Fibroblast of lung (primary cell): Measurements from ENCODE around the gene SYNPR. TPM values are rescaled to one million over a fixed set of nuclear protein-coding genes. Genes with fewer than 3 reads are reported as not detected.

Source experiments
- DNase-seq, 2 donors: peaks; one replicate each; pipeline versions ENCODE4 v3.0.0 to v3.0.0-alpha.2; 2010; ENCODE audit warnings: low read depth in 2 of 2
- H2AFZ ChIP-seq: 2 replicates; pipeline ENCODE4 v1.5.1; 2012; ENCODE audit warnings: low read length, control low read depth, inconsistent platforms
- H3K27ac ChIP-seq: 2 replicates; pipeline ENCODE4 v1.5.1; 2011; ENCODE audit warnings: low read length, control low read depth; ENCODE audit not compliant: insufficient read depth
- H3K27me3 ChIP-seq: 2 replicates; pipeline ENCODE4 v1.5.1; 2011; ENCODE audit warnings: mild to moderate bottlenecking, low read length; ENCODE audit not compliant: control insufficient read depth, insufficient read depth
- H3K36me3 ChIP-seq: 2 replicates; pipeline ENCODE4 v1.5.1; 2011; ENCODE audit warnings: low read length; ENCODE audit not compliant: control insufficient read depth, insufficient read depth
- H3K4me1 ChIP-seq: 2 replicates; pipeline ENCODE4 v1.5.1; 2011; ENCODE audit warnings: low read length; ENCODE audit not compliant: control insufficient read depth, insufficient read depth; ENCODE audit errors: extremely low read depth
- H3K4me2 ChIP-seq: 2 replicates; pipeline ENCODE4 v1.5.1; 2011; ENCODE audit warnings: low read length, control low read depth; ENCODE audit not compliant: insufficient read depth; ENCODE audit errors: extremely low read depth
- H3K4me3 ChIP-seq, 4 experiments: fragments of 200-600 bp in 1 of 4; sonication (generic) in 1 of 4; replicated peaks in 1 of 4; 2 replicates each; pipeline ENCODE4 v1.5.1; 2011 to 2016; ENCODE audit warnings: low read length in 4 of 4, low read depth in 3 of 4, mild to moderate bottlenecking in 3 of 4, control low read depth in 2 of 4, inconsistent platforms in 1 of 4, mixed read lengths in 1 of 4; ENCODE audit not compliant: insufficient read depth in 1 of 4; ENCODE audit errors: control extremely low read depth in 1 of 4
- H3K79me2 ChIP-seq: 2 replicates; pipeline ENCODE4 v1.5.1; 2012; ENCODE audit warnings: mild to moderate bottlenecking, low read length, inconsistent platforms; ENCODE audit not compliant: control insufficient read depth, insufficient read depth
- H3K9ac ChIP-seq: 2 replicates; pipeline ENCODE4 v1.5.1; 2011; ENCODE audit warnings: mild to moderate bottlenecking, low read length, control low read depth; ENCODE audit not compliant: insufficient read depth
- H3K9me3 ChIP-seq: 2 replicates; pipeline ENCODE4 v1.5.1; 2012; ENCODE audit warnings: low read depth, low read length; ENCODE audit not compliant: control insufficient read depth, insufficient read depth
- H4K20me1 ChIP-seq: 2 replicates; pipeline ENCODE4 v1.5.1; 2011; ENCODE audit warnings: low read length; ENCODE audit not compliant: control insufficient read depth, insufficient read depth; ENCODE audit errors: extremely low read depth
- CTCF ChIP-seq, 2 donors: IDR thresholded peaks in 1 of 2; conservative IDR thresholded peaks in 1 of 2; 1 replicate in 1 of 2; 2 replicates in 1 of 2; pipeline ENCODE4 v1.5.1; 2011 to 2012; ENCODE audit warnings: low read length in 2 of 2, control low read depth in 1 of 2, inconsistent platforms in 1 of 2, low read depth in 1 of 2, mild to moderate bottlenecking in 1 of 2
- EZH2 ChIP-seq: IDR thresholded peaks from 2 replicates; pipeline ENCODE4 v1.5.1; 2012; ENCODE audit warnings: low read length, control low read depth, mild to moderate bottlenecking; ENCODE audit errors: missing control alignments
- polyA plus RNA-seq, 2 donors: library from polyadenylated mRNA; depleted of rRNA in 1 of 2; stranded (reverse) in 1 of 2; unstranded in 1 of 2; fragments of >200 nt; gene quantifications; 2 replicates each; pipeline ENCODE4 v1.2.1, GENCODE V29; 2011 to 2012; ENCODE audit warnings: missing spikeins in 1 of 2
- total RNA-seq: library from RNA; depleted of rRNA; stranded (reverse); fragments of >200 nt; gene quantifications from 2 replicates; pipeline ENCODE4 v1.2.1, GENCODE V29; 2014

SYNPR gene
- total and polyA plus RNA-seq, 2 donors (not counting 1 experiment from before 2014, with no cell fraction given), result not detected

- no peaks in the 10 kb centered on the region for H4K20me1 ChIP-seq
- no peaks in the 10 kb centered on the region for H3K4me1 ChIP-seq
- no peaks in the 10 kb centered on the region for H3K79me2 ChIP-seq
- no peak overlapping the region for H3K4me3 ChIP-seq
- no peaks in the 10 kb centered on the region for H3K27me3 ChIP-seq
- H3K36me3 ChIP-seq, result no peaks in the 10 kb centered on the region
- TF ChIP-seq EZH2 (no peak), CTCF (conservative IDR thresholded peaks at IDR 0.05 in 1 of 2, IDR thresholded peaks at IDR 0.05 in 1 of 2; ENCODE audit: low read depth in 1 of 2, low read length in 2 of 2) (no peak)
- no peaks in the 10 kb centered on the region for H3K9me3 ChIP-seq
- no peak overlapping the region for H3K27ac ChIP-seq
- H2AFZ ChIP-seq, result no peak overlapping the region
- H3K9ac ChIP-seq, result no peak overlapping the region
- no peak for DNase-seq
- no peak overlapping the region for H3K4me2 ChIP-seq
These were observed 31.7 kb downstream of the SYNPR start for GRCh38 chr3:63309768-63310167.

GRCh38 chr3:63323766-63324165 is 45.7 kb downstream of the SYNPR start:
- Histone ChIP-seq H3K9ac (no peak overlapping the region), H3K27ac (no peak overlapping the region), H3K27me3 (no peaks in the 10 kb centered on the region)

GRCh38 chr3:63324621-63325020 is 46.5 kb downstream of the SYNPR start:
- Histone ChIP-seq H3K4me1 (no peaks in the 10 kb centered on the region), H3K79me2 (no peaks in the 10 kb centered on the region), H3K9me3 (no peaks in the 10 kb centered on the region), H3K9ac (no peak overlapping the region), H3K4me2 (no peak overlapping the region), H2AFZ (no peak overlapping the region), H4K20me1 (no peaks in the 10 kb centered on the region), H3K36me3 (no peaks in the 10 kb centered on the region), H3K27me3 (no peaks in the 10 kb centered on the region), H3K27ac (no peak overlapping the region), H3K4me3 (no peak overlapping the region)
- no peak for DNase-seq
- no peak for TF ChIP-seq CTCF (conservative IDR thresholded peaks at IDR 0.05 in 1 of 2, IDR thresholded peaks at IDR 0.05 in 1 of 2; ENCODE audit: low read depth in 1 of 2, low read length in 2 of 2)
- no peak for TF ChIP-seq EZH2

More at GRCh38 chr3:63323766-63324165, 45.7 kb downstream of the SYNPR start:
- no peaks in the 10 kb centered on the region for H3K4me1 ChIP-seq
- TF ChIP-seq EZH2 (no peak), CTCF (conservative IDR thresholded peaks at IDR 0.05 in 1 of 2, IDR thresholded peaks at IDR 0.05 in 1 of 2; ENCODE audit: low read depth in 1 of 2, low read length in 2 of 2) (no peak)
- no peak overlapping the region for H3K4me2 ChIP-seq
- no peak overlapping the region for H2AFZ ChIP-seq
- H3K79me2 ChIP-seq, result no peaks in the 10 kb centered on the region
- no peaks in the 10 kb centered on the region for H3K36me3 ChIP-seq
- no peak for DNase-seq
- no peaks in the 10 kb centered on the region for H4K20me1 ChIP-seq
- H3K4me3 ChIP-seq, result no peak overlapping the region
- H3K9me3 ChIP-seq, result no peaks in the 10 kb centered on the region
